ENCODE measurements around the gene METTL21A. TPM values are rescaled to one million over a fixed set of nuclear protein-coding genes. Genes with fewer than 3 reads are reported as not detected.
"Not testable (repeated sequence)": the region's sequence is repeated elsewhere in the genome, so short reads cannot be mapped to it uniquely, and the experiment has no call there.

Gene METTL21A
- total RNA-seq (2014; rRNA removed; shearing (Covaris generic)): 20.6 and 26.5 TPM in 2 replicates

DNA sequence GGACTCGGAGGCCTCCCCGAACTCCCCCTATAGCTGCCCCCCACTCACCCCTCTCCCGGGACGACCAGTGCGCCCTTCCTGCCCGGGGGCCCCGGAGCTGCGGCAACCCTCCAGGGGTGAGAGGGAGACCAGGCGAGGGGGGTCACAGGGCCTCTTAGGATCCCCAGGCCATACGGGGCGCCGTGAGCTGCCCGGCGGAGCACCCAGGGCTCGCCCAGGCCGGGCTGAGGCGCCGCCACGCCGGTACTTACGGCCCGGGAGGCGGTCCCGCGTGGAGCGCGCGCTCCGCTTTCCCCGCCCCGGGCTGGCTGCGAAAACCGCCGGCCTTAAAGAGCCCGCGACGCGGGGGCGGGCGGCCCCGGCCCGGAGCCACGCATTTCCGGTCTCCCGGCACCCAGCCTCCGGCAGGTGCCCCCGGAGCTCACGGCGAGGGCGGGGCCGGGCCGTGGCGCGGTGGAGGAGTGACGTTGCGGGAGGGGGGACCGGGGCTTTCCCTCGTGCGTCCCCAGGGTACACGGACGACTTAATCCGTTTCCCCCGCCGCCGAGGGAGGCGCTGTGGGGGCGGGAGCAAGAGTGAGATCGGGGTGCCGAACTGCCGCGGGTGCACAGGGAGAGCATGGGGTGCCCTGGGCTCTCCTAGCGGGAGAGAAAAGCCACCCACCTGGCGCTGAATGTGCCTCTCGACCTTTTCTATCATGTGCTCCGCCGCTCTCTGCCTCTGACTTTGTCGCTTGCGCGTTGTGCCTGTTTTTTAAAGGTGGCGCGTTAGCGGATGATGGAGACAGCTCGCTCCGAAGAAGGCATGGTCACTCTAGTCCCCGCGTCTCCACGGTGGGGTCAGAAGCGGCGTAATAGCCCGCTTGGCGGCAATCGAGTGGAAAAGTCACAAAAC lies at the start of gene METTL21A:
TSS of gene METTL21A (minus strand) at position 381 of the 894 bp plus-strand sequence. CDS start 1,019 bp downstream, outside the sequence.
- no peaks in the 10 kb centered on the region for H3K27me3 ChIP-seq
- no peaks in the 10 kb centered on the region for H3K36me3 ChIP-seq
- no peaks in the 10 kb centered on the region for H3K4me1 ChIP-seq
- peak within 1 kb of the TSS; percentile 84 for H3K27ac ChIP-seq
- H3K9me3 ChIP-seq (replicated peaks): no peaks in the 10 kb centered on the region
- peak within 1 kb of the TSS; percentile 90 for H3K4me3 ChIP-seq
- DNase-seq: peak; percentile 78 to 84

DNA sequence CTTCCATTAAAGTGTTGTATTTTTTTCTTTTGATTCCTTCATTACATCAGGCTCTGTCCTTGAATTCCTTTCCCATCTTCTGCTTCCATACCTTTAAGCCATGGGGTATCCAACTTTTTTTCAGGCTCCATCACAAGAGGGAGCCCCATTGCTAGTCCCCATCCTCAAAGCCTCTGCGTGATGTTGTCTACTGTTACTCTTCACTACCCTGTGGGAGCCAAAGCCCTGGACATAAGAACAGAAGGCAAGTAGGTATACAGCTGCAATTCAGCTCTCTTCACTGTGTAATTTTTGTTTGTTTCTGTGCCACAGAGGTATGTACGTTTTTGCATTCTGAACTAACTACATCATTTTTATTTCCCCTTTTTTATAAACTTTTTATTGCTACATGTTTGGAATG lies 49.6 kb upstream of the METTL21A start:
- Histone ChIP-seq H3K4me1 (peaks cover 9% of the 10 kb centered on the region; the same call in 1 of the 2 replicates), H3K4me3 (no peak overlapping the region), H3K27ac (no peak overlapping the region), H3K9me3 (replicated peaks) (no peaks in the 10 kb centered on the region), H3K27me3 (no peaks in the 10 kb centered on the region), H3K36me3 (no peaks in the 10 kb centered on the region)
- no peak for DNase-seq

DNA sequence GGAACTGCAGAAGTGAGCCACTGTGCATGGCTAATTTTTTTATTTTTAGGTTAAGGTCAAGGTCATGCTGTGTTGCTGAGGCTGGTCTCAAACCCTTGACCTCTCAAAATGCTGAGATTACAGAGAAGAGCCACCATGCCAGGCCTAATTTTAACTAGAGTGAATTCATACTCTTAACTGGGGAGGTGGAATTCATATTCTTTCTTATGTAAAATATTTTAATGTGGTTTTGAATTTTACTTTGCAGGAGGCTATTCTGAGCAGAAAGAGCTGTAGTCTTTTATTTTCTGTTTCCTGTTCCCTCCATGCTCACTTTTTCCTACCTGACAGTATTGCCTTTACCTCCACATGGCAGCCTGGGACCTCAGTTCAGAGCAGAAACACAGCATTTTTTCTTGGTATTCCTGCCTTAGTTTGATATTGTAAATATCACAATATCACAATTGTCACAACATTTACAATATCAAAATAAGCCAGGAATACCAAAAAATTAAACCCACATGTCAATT lies 49.1 kb upstream of the METTL21A start:
- no peak for DNase-seq
- Histone ChIP-seq H3K27me3 (no peaks in the 10 kb centered on the region), H3K27ac (no peak overlapping the region), H3K4me1 (peaks cover 9% of the 10 kb centered on the region; the same call in 1 of the 2 replicates), H3K4me3 (no peak overlapping the region), H3K9me3 (replicated peaks) (no peaks in the 10 kb centered on the region), H3K36me3 (no peaks in the 10 kb centered on the region)

DNA sequence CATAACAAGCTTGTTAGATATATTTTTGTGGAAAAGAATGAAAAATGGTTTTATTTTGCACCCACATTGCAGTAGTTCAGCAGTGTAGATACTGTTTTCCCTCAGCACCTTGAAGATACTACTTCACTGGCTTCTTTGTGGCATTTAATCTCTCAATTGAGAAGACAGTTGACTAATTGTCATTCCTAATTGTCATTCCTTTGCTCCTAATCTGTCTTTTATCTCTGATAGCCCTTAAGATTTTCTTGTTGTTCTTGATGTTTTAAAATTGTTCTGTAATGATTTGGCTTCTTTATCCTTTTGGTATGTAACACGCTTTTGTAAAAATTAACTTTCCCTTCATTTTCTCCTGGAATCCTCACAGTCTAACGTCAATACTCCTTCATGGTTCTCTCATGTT lies 48.2 kb upstream of the METTL21A start:
- Histone ChIP-seq H3K27me3 (no peaks in the 10 kb centered on the region), H3K4me1 (peaks cover 9% of the 10 kb centered on the region; the same call in 1 of the 2 replicates), H3K9me3 (replicated peaks) (no peaks in the 10 kb centered on the region), H3K27ac (no peak overlapping the region), H3K36me3 (no peaks in the 10 kb centered on the region), H3K4me3 (no peak overlapping the region)
- no peak for DNase-seq

DNA sequence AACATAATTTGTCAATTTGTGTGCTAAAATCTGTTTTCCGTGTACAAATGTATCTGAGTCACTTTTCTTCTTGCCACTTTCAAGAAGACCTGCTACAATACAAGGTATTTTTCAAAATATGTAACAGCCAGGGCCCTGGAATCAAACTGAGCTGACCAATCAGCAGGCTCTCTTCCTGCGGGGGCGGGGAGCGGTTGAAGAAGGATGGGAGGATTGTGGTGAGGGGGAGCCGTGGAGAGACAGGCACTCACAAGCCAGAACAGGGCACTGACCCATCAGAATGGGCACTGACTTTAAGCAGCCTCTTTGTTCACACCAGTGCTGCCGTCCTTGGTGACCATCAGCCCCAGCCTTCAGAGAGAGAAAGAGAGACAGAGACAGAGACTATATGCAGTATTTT lies 45.7 kb upstream of the METTL21A start:
- H3K4me1 ChIP-seq: no peaks in the 10 kb centered on the region
- H3K27me3 ChIP-seq: no peaks in the 10 kb centered on the region
- H3K36me3 ChIP-seq: no peaks in the 10 kb centered on the region
- H3K4me3 ChIP-seq: no peak overlapping the region
- H3K9me3 ChIP-seq (replicated peaks): no peaks in the 10 kb centered on the region
- no peak overlapping the region for H3K27ac ChIP-seq
- no peak for DNase-seq

DNA sequence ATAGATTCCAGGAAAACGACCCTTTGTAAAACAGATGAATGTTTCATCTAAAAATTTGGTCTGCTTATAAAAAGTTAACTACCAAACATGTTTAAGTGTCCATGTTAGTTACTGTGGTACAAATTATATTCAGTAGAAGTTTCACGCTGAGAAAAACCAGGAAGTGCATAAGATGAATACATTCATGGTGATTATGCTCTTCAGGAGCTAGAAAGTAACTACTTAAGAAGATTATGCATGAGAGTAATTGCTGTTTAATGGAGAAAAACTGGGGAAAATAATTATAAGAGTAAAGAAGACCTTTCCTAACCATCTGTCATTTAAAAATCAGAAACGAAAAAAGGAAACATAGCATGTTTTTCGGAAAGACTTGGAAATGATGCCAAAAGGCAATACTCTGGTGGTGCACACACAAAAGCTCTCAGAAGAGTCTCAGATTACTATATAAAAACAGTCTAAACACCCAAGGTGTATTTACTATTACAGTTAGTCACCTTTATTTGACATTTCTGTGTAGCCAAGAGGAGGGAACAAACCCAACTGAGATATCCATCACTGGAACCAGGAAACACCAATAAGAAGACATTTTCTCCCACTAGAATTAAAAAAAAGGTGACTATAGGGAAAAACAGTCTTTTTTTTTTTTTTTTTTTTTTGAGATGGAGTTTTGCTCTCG lies 38.8 kb upstream of the METTL21A start:
- no peak for DNase-seq
- Histone ChIP-seq H3K4me1 (no peaks in the 10 kb centered on the region), H3K27ac (no peak overlapping the region), H3K27me3 (no peaks in the 10 kb centered on the region), H3K9me3 (replicated peaks) (no peaks in the 10 kb centered on the region), H3K36me3 (no peaks in the 10 kb centered on the region), H3K4me3 (no peak overlapping the region)

DNA sequence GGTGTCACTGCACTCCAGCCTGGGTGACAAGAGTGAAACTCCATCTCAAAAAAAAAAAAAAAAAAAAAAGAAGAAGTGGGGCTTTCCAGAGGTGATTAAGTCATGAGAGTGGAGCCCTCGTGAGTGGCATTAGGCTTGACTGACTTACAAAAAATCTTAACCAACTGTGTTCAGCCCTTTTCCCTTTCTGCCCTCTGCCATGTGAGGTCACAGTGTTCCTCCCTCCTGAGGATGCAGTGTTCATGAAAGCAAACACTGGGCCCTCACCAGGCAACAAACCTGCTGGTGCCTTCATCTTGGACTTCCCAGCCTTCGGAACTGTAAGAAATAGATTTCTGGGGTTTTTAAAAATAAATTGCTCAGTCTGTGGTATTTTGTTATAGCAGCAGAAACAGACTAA lies 37.0 kb upstream of the METTL21A start:
- no peaks in the 10 kb centered on the region for H3K36me3 ChIP-seq
- no peaks in the 10 kb centered on the region for H3K27me3 ChIP-seq
- H3K27ac ChIP-seq: no peak overlapping the region
- no peaks in the 10 kb centered on the region for H3K9me3 ChIP-seq (replicated peaks)
- H3K4me1 ChIP-seq: no peaks in the 10 kb centered on the region
- H3K4me3 ChIP-seq: no peak overlapping the region
- DNase-seq: no peak

DNA sequence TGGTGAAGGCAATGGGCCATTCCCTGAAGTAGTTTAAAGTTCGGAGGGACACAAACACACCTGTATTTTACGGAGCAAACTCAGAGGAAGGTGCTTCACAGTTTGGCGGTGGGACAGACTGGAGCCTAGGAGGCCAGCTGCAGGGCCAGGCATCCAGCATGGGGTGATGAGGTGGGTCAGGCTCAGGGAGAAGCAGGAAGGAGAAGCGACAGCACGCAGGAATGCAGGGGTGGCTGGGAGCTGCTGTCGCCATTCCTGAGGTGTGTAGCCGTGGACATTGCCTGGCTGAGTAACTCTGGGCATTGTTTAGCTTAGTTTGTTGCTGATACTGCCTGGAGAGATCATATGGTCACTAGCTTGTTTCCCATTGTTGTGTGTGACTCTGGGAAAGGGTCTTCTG lies 35.8 kb upstream of the METTL21A start:
- Histone ChIP-seq H3K36me3 (no peaks in the 10 kb centered on the region), H3K27ac (no peak overlapping the region), H3K27me3 (no peaks in the 10 kb centered on the region), H3K9me3 (replicated peaks) (no peaks in the 10 kb centered on the region), H3K4me1 (no peaks in the 10 kb centered on the region), H3K4me3 (no peak overlapping the region)
- no peak for DNase-seq

DNA sequence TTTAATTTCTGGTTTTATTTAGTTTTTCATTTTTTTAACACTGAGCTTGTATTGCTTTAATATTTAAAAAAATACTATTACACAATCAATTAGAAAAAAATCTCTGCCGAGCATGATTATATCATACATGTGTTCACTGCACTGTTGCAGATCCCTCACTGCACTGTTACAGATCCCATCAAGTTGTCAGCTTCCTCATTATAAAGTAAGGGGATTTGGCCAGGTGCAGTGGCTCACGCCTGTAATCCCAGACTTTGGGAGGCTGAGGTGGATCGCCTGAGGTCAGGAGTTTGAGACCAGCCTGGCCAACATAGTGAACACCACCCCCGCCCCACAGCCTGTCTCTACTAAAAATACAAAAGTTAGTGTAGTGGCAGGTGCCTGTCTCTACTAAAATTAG lies 33.0 kb upstream of the METTL21A start:
- DNase-seq: no peak
- Histone ChIP-seq H3K27ac (no peak overlapping the region), H3K4me3 (no peak overlapping the region), H3K27me3 (no peaks in the 10 kb centered on the region), H3K9me3 (replicated peaks) (no peaks in the 10 kb centered on the region), H3K36me3 (no peaks in the 10 kb centered on the region), H3K4me1 (no peaks in the 10 kb centered on the region)

DNA sequence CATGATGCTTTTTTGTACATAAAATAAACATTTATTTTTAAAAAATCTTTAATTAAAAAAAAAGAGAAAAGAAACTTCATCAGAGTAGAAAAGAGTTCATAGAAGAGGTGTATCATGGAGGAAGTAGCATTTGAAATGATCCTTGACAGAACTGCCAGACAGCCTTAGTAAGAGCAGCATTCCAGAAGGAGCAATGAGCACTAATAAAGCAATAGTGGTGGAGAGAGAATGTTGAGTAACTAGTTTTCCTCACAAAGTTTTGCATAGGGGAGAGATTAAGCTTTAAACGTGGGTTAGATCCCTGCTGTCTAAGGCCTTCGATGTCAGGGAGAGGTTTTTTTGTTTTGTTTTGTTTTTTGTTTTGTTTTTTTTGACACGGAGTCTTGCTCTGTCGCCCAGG lies 29.8 kb upstream of the METTL21A start:
- no peaks in the 10 kb centered on the region for H3K9me3 ChIP-seq (replicated peaks)
- H3K27ac ChIP-seq: no peak overlapping the region
- H3K4me3 ChIP-seq: no peak overlapping the region
- DNase-seq: no peak
- no peaks in the 10 kb centered on the region for H3K4me1 ChIP-seq
- no peaks in the 10 kb centered on the region for H3K27me3 ChIP-seq
- H3K36me3 ChIP-seq: no peaks in the 10 kb centered on the region

DNA sequence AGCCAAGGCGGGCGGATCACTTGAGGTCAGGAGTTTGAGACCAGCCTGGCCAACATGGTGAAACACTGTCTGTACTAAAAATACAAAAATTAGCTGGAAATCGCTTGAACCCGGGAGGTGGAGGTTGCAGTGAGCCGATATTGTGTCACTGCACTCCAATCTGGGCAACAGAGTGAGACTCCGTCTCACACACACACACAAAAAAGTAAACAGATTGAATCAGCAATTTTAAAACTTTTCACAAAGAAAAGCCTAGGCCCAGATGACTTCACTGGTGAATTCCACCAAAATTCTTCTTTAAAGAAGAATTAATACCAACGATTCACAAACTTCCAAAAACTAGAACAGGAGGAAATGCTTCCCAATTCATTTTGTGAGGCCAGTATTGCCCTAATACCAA lies 21.4 kb upstream of the METTL21A start:
- not testable (repeated sequence) for H3K36me3 ChIP-seq; H3K27ac ChIP-seq; DNase-seq; H3K4me1 ChIP-seq; H3K4me3 ChIP-seq; H3K27me3 ChIP-seq; H3K9me3 ChIP-seq (replicated peaks)

DNA sequence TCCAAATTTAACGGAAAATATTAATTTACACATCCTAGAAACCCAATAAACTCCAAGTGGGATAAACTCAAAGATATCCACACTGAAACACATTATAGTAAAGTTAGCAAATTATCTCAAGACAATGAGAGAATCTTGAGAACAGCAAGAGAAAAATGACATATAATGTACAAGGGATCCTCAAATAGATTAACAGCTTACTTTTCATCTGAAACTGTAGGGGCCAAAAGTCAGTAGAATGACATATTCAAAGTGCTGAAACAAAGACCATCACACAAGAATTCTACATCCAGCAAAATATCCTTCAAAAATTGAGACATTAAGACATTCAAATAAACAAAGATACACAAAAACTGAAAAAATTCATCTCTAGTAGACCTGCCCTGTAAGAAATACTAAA lies 18.7 kb upstream of the METTL21A start:
- H3K4me3 ChIP-seq: no peak overlapping the region
- H3K9me3 ChIP-seq (replicated peaks): no peaks in the 10 kb centered on the region; the same call in 1 of the 2 replicates
- H3K27ac ChIP-seq: no peak overlapping the region
- no peaks in the 10 kb centered on the region for H3K27me3 ChIP-seq
- no peak for DNase-seq
- no peaks in the 10 kb centered on the region for H3K4me1 ChIP-seq
- H3K36me3 ChIP-seq: no peaks in the 10 kb centered on the region

DNA sequence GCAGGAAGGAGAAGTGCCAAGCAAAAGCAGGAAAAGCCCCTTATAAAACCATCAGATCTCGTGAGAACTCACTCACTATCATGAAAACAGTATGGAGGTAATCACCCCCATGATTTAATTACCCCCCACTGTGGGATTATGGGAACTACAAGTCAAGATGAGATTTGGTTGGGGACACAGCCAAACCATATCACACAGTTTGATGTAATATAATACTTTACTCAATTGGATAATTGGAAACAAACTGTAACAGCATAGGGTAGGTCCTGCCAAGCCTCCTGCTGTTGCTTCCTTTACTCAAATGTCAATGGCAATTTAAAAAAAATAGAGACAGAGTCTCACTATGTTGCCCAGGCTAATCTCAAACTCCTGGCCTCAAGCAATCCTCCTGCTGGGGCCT lies 15.5 kb upstream of the METTL21A start:
- no peak overlapping the region for H3K27ac ChIP-seq
- H3K9me3 ChIP-seq (replicated peaks): no peaks in the 10 kb centered on the region; the same call in 1 of the 2 replicates
- DNase-seq: no peak
- no peak overlapping the region for H3K4me3 ChIP-seq
- H3K4me1 ChIP-seq: no peaks in the 10 kb centered on the region
- H3K36me3 ChIP-seq: no peaks in the 10 kb centered on the region
- H3K27me3 ChIP-seq: no peaks in the 10 kb centered on the region

DNA sequence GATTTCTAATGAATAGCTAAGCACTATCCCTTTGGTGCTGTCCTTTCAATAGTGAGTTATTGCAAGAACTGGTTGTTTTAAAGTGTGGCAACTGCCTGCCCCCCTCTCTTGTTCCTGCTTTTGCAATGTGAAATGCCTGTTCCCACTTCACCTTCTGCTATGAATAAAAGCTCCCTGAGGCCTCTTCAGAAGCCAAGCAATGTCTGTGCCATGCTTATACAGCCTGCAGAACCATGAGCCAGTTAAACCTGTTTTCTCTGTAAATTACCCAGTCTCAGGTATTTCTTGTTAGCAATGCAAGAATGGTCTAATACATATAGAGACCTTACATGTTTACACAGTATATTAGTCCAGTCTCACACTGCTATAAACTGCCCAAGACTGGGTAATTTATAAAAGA lies 15.0 kb upstream of the METTL21A start:
- H3K4me1 ChIP-seq: no peaks in the 10 kb centered on the region
- DNase-seq: no peak
- no peaks in the 10 kb centered on the region for H3K36me3 ChIP-seq
- H3K4me3 ChIP-seq: no peak overlapping the region
- no peaks in the 10 kb centered on the region; the same call in 1 of the 2 replicates for H3K9me3 ChIP-seq (replicated peaks)
- no peaks in the 10 kb centered on the region for H3K27me3 ChIP-seq
- H3K27ac ChIP-seq: no peak overlapping the region

DNA sequence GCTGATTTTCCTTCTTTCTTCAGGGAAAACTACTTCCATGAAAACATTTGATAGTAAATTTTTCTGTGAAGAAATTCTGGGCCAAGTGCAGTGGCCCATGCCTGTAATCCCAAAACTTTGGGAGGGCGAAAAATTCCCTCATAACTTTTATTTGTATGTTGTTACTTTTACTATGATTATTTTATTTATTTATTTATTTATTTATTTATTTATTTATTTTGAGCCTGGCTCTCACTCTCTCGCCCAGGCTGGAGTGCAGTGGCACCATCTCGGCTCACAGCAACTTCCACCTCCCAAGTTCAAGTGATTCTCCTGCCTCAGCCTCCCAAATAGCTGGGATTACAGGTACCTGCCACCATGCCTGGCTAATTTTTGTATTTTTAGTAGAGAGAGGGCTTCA lies 14.1 kb upstream of the METTL21A start:
- not testable (repeated sequence) for H3K9me3 ChIP-seq (replicated peaks); H3K4me1 ChIP-seq; DNase-seq; H3K27ac ChIP-seq; H3K4me3 ChIP-seq; H3K36me3 ChIP-seq; H3K27me3 ChIP-seq
